HEK293T (cell line): Measurements from ENCODE around the gene GDI1.

Experiments
- CTCF ChIA-PET: fragments of 350-600 bp; formaldehyde crosslinking; extraction: SDS; loops from one replicate; lab custom pipeline; 2021; ENCODE audit warnings: antibody characterized with exemption, inconsistent platforms; lab: Yijun Ruan, JAX
- POLR2A ChIA-PET: fragments of 350-600 bp; formaldehyde crosslinking; extraction: SDS; loops from one replicate; lab custom pipeline; 2020; ENCODE audit warnings: antibody characterized with exemption, inconsistent platforms; lab: Yijun Ruan, JAX
- DNase-seq: peaks from one replicate; pipeline ENCODE4 v3.0.0; 2012; ENCODE audit warnings: mixed read lengths; ENCODE audit errors: extremely low spot score
- ARNT ChIP-seq: fragments of 450-650 bp; IDR thresholded peaks from 2 replicates; pipeline ENCODE4 v1.6.1; 2017; ENCODE audit warnings: mild to moderate bottlenecking
- BHLHE40 ChIP-seq: fragments of 450-650 bp; IDR thresholded peaks from 2 replicates; pipeline ENCODE4 v1.6.1; 2016; ENCODE audit warnings: mild to moderate bottlenecking, moderate library complexity, borderline replicate concordance
- CTBP1 ChIP-seq: fragments of 450-650 bp; IDR thresholded peaks from 2 replicates; pipeline ENCODE4 v1.6.1; 2016; ENCODE audit warnings: borderline replicate concordance
- ELF4 ChIP-seq: fragments of 450-650 bp; IDR thresholded peaks from 2 replicates; pipeline ENCODE4 v1.6.1; 2017; ENCODE audit warnings: antibody characterized with exemption
- FOXA1 ChIP-seq: fragments of 450-650 bp; IDR thresholded peaks from 2 replicates; pipeline ENCODE4 v1.6.1; 2016; ENCODE audit warnings: mild to moderate bottlenecking
- FOXK2 ChIP-seq: fragments of 450-650 bp; IDR thresholded peaks from 2 replicates; pipeline ENCODE4 v1.6.1; 2016; ENCODE audit warnings: mild to moderate bottlenecking
- FOXM1 ChIP-seq: fragments of 450-650 bp; IDR thresholded peaks from 2 replicates; pipeline ENCODE4 v1.6.1; 2017; ENCODE audit warnings: mild to moderate bottlenecking, borderline replicate concordance
- HDGF ChIP-seq: fragments of 450-650 bp; IDR thresholded peaks from 2 replicates; pipeline ENCODE4 v1.6.1; 2017; ENCODE audit warnings: antibody characterized with exemption, borderline replicate concordance
- L3MBTL2 ChIP-seq: fragments of 450-650 bp; conservative IDR thresholded peaks from 2 replicates; pipeline ENCODE4 v1.6.1; 2016; ENCODE audit warnings: mild to moderate bottlenecking
- LEF1 ChIP-seq: fragments of 450-650 bp; IDR thresholded peaks from 2 replicates; pipeline ENCODE4 v1.6.1; 2017; ENCODE audit warnings: mild to moderate bottlenecking, borderline replicate concordance
- NFRKB ChIP-seq: fragments of 450-650 bp; IDR thresholded peaks from 2 replicates; pipeline ENCODE4 v1.6.1; 2016; ENCODE audit warnings: mild to moderate bottlenecking, moderate library complexity
- PKNOX1 ChIP-seq: fragments of 450-650 bp; IDR thresholded peaks from 2 replicates; pipeline ENCODE4 v1.6.1; 2016
- SP1 ChIP-seq: fragments of 450-650 bp; IDR thresholded peaks from 2 replicates; pipeline ENCODE4 v1.6.1; 2017
- SUZ12 ChIP-seq: fragments of 450-650 bp; IDR thresholded peaks from 2 replicates; pipeline ENCODE4 v1.6.1; 2016; ENCODE audit warnings: mild to moderate bottlenecking
- TARDBP ChIP-seq: fragments of 450-650 bp; IDR thresholded peaks from 2 replicates; pipeline ENCODE4 v1.6.1; 2016
- ZNF384 ChIP-seq: fragments of 450-650 bp; IDR thresholded peaks from 2 replicates; pipeline ENCODE4 v1.6.1; 2016

Gene GDI1

GRCh38 chrX:154430479-154430878, 6.5 kb upstream of the GDI1 start:
- ChIA-PET POLR2A (interaction anchor here (0.6 to 1.4 kb wide), 5 partner anchors 9 to 28 kb away, joined by 3 to 5 read pairs (median 4); no protein-coding TSS in a partner anchor), CTCF (no interaction called here)
- no peak for DNase-seq
- TF ChIP-seq SUZ12 (no peak), FOXA1 (no peak), TARDBP (no peak), FOXK2 (no peak), SP1 (no peak), BHLHE40 (no peak), FOXM1 (no peak), ZNF384 (no peak), ARNT (no peak), PKNOX1 (no peak), CTBP1 (no peak), L3MBTL2 (no peak)

- ChIA-PET POLR2A (interaction anchor here (0.7 to 1.4 kb wide), 4 partner anchors 9 to 20 kb away, joined by 3 to 5 read pairs (median 4); no protein-coding TSS in a partner anchor), CTCF (no interaction called here)
- DNase-seq, result no peak
- TF ChIP-seq ARNT (no peak), CTBP1 (no peak), TARDBP (no peak), BHLHE40 (no peak)
Measured at GRCh38 chrX:154430916-154431315, 6.0 kb upstream of the GDI1 start.

- no peak for DNase-seq
- POLR2A ChIA-PET, result interaction anchor here (1.1 to 1.4 kb wide), 3 partner anchors 10 to 21 kb away, joined by 3 to 5 read pairs (median 4); no protein-coding TSS in a partner anchor
- no peak for TF ChIP-seq SP1
- no peak for TF ChIP-seq CTBP1
- CTCF ChIA-PET, result no interaction called here
Measured at GRCh38 chrX:154431341-154431740, 5.6 kb upstream of the GDI1 start.

GRCh38 chrX:154432210-154432609, 4.7 kb upstream of the GDI1 start:
- POLR2A ChIA-PET, result interaction anchor here (0.8 kb wide), 1 partner anchor 14 kb away, joined by 3 read pairs; no protein-coding TSS in a partner anchor
- TF ChIP-seq CTBP1 (no peak), L3MBTL2 (no peak), TARDBP (no peak), FOXM1 (no peak), FOXK2 (no peak), BHLHE40 (no peak), NFRKB (no peak), FOXA1 (no peak), ZNF384 (no peak)
- CTCF ChIA-PET, result interaction anchor here (0.7 kb wide), 1 partner anchor 34 kb away, joined by 4 read pairs; the partner anchor contains the start of gene RPL10
- no peak for DNase-seq

- DNase-seq, result no peak
- CTCF ChIA-PET, result no interaction called here
- POLR2A ChIA-PET, result no interaction called here
- no peak for TF ChIP-seq SP1
- TF ChIP-seq ZNF384, result no peak
- TF ChIP-seq SUZ12, result no peak
- TF ChIP-seq BHLHE40, result no peak
- TF ChIP-seq L3MBTL2, result no peak
- no peak for TF ChIP-seq HDGF
- TF ChIP-seq ELF4, result no peak
- TF ChIP-seq FOXK2, result no peak
- TF ChIP-seq NFRKB, result no peak
- no peak for TF ChIP-seq CTBP1
- no peak for TF ChIP-seq FOXM1
- no peak for TF ChIP-seq LEF1
Measured at GRCh38 chrX:154433605-154434004, 3.3 kb upstream of the GDI1 start.

- ChIA-PET POLR2A (interaction anchor here (0.8 to 1.9 kb wide), 2 partner anchors 52 to 55 kb away, joined by 3 to 5 read pairs; partner anchors contain the start of genes SLC10A3 and UBL4A), CTCF (no interaction called here)
- no peak for TF ChIP-seq SP1
- no peak for TF ChIP-seq L3MBTL2
- no peak for TF ChIP-seq FOXM1
- TF ChIP-seq LEF1, result no peak
- no peak for TF ChIP-seq NFRKB
- TF ChIP-seq FOXA1, result no peak
- no peak for TF ChIP-seq CTBP1
- no peak for TF ChIP-seq ELF4
- no peak for TF ChIP-seq TARDBP
- TF ChIP-seq HDGF, result no peak
- TF ChIP-seq ZNF384, result no peak
- no peak for TF ChIP-seq ARNT
- TF ChIP-seq PKNOX1, result no peak
- no peak for TF ChIP-seq SUZ12
- no peak for TF ChIP-seq BHLHE40
- TF ChIP-seq FOXK2, result no peak
- no peak for DNase-seq
Measured at GRCh38 chrX:154434394-154435168, 2.4 kb upstream of the GDI1 start.
